ENCODE measurements around the gene PTGR1. TPM values are rescaled to one million over a fixed set of nuclear protein-coding genes. Genes with fewer than 3 reads are reported as not detected.

PTGR1 gene
- total and polyA plus RNA-seq, 2 donors (not counting 3 experiments of a cell fraction or from before 2014, with no cell fraction given), result 70.3 to 79.1 TPM

DNA sequence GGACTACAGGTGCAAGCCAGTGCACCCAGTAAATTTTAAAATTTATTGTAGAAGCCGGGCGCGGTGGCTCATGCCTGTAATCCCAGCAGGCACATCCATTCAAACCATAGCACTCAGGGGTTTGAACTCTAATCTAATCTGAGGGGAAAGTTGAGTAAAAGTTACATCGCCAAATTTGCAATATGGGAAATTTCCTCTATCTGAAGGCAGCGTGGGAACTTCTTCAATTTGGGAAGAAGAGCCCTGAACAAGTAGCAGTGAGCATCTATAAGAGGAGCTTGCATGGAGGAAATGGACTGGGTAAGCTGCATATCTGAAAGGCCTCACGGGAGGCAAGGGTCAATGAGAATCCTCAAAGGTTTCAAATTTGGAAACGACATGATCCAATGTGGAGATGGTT lies 29.0 kb upstream of the PTGR1 start:
- ChIA-PET CTCF (interaction anchor here (1.0 to 1.7 kb wide), 2 partner anchors 12 to 131 kb away, joined by 3 read pairs; no protein-coding TSS in a partner anchor), POLR2A (no interaction called here)
- Histone ChIP-seq H3K9ac (replicated peaks; ENCODE audit: extremely low read depth, insufficient read depth, low read length) (no peak overlapping the region), H4K20me1 (replicated peaks; ENCODE audit: control insufficient read depth, extremely low read depth, insufficient read depth, low read length) (peaks cover 4% of the 10 kb centered on the region), H3K4me3 (replicated peaks in 1 of 3; ENCODE audit: insufficient read depth in 1 of 3, low read depth in 1 of 3, low read length in 3 of 3) (no peak overlapping the region), H3K36me3 (ENCODE audit: control insufficient read depth in 2 of 2, extremely low read depth in 1 of 2, insufficient read depth in 2 of 2, low read length in 2 of 2) (no peaks in the 10 kb centered on the region), H3K27ac (ENCODE audit: insufficient read depth, low read depth, low read length) (no peak overlapping the region), H3K4me2 (ENCODE audit: insufficient read depth, low read length) (no peak overlapping the region), H2AFZ (ENCODE audit: low read depth, low read length) (no peak overlapping the region), H3K9me3 (replicated peaks; ENCODE audit: control insufficient read depth, insufficient read depth, low read length) (no peaks in the 10 kb centered on the region), H3K9me1 (replicated peaks; ENCODE audit: control insufficient read depth, extremely low read depth, insufficient read depth, low read length) (no peaks in the 10 kb centered on the region), H3K4me1 (ENCODE audit: control insufficient read depth, extremely low read depth, insufficient read depth, low read length) (peaks cover 20% of the 10 kb centered on the region), H3K79me2 (ENCODE audit: control insufficient read depth, insufficient read depth, low read length) (peaks cover 20% of the 10 kb centered on the region), H3K27me3 (ENCODE audit: control insufficient read depth in 2 of 2, insufficient read depth in 2 of 2, low read length in 2 of 2) (no peaks in the 10 kb centered on the region)
- intact Hi-C loops (cut with micrococcal nuclease) (no loop called here), dilution Hi-C loops (cut with MboI; ENCODE audit: extremely low pct_ligation_motif_present, low sequenced_read_pairs) (no loop called here)
- no TSS peak for BruUV-seq (replicated peaks)
- TF ChIP-seq EZH2 (IDR thresholded peaks at IDR 0.05; ENCODE audit: borderline replicate concordance, low read depth, low read length, severe bottlenecking), result no peak
- TF ChIP-seq, protein P1, sequence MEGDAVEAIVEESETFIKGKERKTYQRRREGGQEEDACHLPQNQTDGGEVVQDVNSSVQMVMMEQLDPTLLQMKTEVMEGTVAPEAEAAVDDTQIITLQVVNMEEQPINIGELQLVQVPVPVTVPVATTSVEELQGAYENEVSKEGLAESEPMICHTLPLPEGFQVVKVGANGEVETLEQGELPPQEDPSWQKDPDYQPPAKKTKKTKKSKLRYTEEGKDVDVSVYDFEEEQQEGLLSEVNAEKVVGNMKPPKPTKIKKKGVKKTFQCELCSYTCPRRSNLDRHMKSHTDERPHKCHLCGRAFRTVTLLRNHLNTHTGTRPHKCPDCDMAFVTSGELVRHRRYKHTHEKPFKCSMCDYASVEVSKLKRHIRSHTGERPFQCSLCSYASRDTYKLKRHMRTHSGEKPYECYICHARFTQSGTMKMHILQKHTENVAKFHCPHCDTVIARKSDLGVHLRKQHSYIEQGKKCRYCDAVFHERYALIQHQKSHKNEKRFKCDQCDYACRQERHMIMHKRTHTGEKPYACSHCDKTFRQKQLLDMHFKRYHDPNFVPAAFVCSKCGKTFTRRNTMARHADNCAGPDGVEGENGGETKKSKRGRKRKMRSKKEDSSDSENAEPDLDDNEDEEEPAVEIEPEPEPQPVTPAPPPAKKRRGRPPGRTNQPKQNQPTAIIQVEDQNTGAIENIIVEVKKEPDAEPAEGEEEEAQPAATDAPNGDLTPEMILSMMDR (IDR thresholded peaks at IDR 0.05; ENCODE audit: extremely low read depth in 1 of 2, insufficient read depth in 1 of 2, low read depth in 1 of 2, low read length in 2 of 2), result no peak
- TF ChIP-seq POLR2A (IDR thresholded peaks at IDR 0.05; ENCODE audit: low read depth, low read length), result no peak
- TF ChIP-seq JUN (IDR thresholded peaks at IDR 0.05; ENCODE audit: borderline replicate concordance, insufficient read depth, insufficient read length, low read depth), result no peak
- TF ChIP-seq POLR2AphosphoS5 (IDR thresholded peaks at IDR 0.05; ENCODE audit: insufficient read depth, low read depth, low read length), result no peak
- no peak for TF ChIP-seq GATA2 (IDR thresholded peaks at IDR 0.05; ENCODE audit: insufficient read depth, insufficient read length, low read depth, low read length)
- TF ChIP-seq FOS (IDR thresholded peaks at IDR 0.05; ENCODE audit: borderline replicate concordance, insufficient read depth, low read length), result no peak
- TF ChIP-seq MYC (IDR thresholded peaks at IDR 0.05; ENCODE audit: low read depth, low read length), result no peak
- TF ChIP-seq, protein P2, sequence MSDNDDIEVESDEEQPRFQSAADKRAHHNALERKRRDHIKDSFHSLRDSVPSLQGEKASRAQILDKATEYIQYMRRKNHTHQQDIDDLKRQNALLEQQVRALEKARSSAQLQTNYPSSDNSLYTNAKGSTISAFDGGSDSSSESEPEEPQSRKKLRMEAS (IDR thresholded peaks at IDR 0.05; ENCODE audit: insufficient read depth, insufficient read length), result no peak
- DNase-seq (ENCODE audit: low read depth, low spot score), result no peak
- no peak for FAIRE-seq

All from endothelial cell of umbilical vein (primary cell).